ENCODE results near the gene SPP2. TPM values are rescaled to one million over a fixed set of nuclear protein-coding genes. Genes with fewer than 3 reads are reported as not detected.

SPP2 gene
- total RNA-seq, 4 donors from 2014 or later, result not detected

GRCh38 chr2:234091432-234091879, 41.0 kb downstream of the SPP2 start:
- no peak overlapping the region for H3K4me3 ChIP-seq
- peak in 1 of 2 donors; percentile 9 for TF ChIP-seq EP300 (IDR thresholded peaks at IDR 0.05)
- TF ChIP-seq, protein P1, sequence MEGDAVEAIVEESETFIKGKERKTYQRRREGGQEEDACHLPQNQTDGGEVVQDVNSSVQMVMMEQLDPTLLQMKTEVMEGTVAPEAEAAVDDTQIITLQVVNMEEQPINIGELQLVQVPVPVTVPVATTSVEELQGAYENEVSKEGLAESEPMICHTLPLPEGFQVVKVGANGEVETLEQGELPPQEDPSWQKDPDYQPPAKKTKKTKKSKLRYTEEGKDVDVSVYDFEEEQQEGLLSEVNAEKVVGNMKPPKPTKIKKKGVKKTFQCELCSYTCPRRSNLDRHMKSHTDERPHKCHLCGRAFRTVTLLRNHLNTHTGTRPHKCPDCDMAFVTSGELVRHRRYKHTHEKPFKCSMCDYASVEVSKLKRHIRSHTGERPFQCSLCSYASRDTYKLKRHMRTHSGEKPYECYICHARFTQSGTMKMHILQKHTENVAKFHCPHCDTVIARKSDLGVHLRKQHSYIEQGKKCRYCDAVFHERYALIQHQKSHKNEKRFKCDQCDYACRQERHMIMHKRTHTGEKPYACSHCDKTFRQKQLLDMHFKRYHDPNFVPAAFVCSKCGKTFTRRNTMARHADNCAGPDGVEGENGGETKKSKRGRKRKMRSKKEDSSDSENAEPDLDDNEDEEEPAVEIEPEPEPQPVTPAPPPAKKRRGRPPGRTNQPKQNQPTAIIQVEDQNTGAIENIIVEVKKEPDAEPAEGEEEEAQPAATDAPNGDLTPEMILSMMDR (IDR thresholded peaks at IDR 0.05), result no peak
- no peak for TF ChIP-seq POLR2A (IDR thresholded peaks at IDR 0.05)
- H3K27ac ChIP-seq, result peak overlapping the region in 2 of 4 donors; percentile 72 to 78
- no peaks in the 10 kb centered on the region for H3K36me3 ChIP-seq
- 12 to 14% methylated on average over 5 of the region's 5 CpGs for WGBS, 2 donors
- H3K9me3 ChIP-seq, result peaks cover 0 to 18% (median 0%) of the 10 kb centered on the region in 4 donors
- DNase-seq (ENCODE audit: low spot score in 2 of 2), result no peak
- H3K4me1 ChIP-seq, result peaks cover 0 to 26% (median 0%) of the 10 kb centered on the region in 4 donors
- H3K27me3 ChIP-seq, result no peaks in the 10 kb centered on the region

DNA sequence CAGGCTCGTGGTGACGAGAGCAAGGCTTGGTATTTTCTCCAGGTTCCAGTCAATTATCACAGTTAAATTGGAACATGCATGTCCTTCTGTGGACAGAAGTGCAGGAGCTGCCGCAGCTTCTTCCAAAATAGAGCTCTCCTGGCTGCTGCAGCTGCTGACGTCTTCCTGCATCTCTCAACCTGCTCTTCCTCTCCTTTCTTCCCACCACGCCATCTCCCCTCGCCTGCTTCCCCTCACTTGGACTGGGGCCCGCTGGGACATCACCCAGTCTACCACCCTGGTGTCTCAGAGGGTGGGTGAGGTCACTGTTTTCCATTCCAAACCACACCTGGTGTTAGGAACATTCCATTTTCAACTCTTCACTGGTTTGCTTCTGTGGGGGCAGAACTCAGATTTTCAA, 41.4 kb downstream of the SPP2 start:
- Histone ChIP-seq H3K4me1 (peaks cover 0 to 26% (median 0%) of the 10 kb centered on the region in 4 donors), H3K27ac (peak overlapping the region in 2 of 4 donors; percentile 72 to 78), H3K27me3 (no peaks in the 10 kb centered on the region), H3K4me3 (no peak overlapping the region), H3K36me3 (no peaks in the 10 kb centered on the region), H3K9me3 (peaks cover 0 to 18% (median 0%) of the 10 kb centered on the region in 4 donors)
- DNase-seq (ENCODE audit: low spot score in 2 of 2), result no peak
- TF ChIP-seq, protein P1 (IDR thresholded peaks at IDR 0.05), result no peak
- TF ChIP-seq POLR2A (IDR thresholded peaks at IDR 0.05), result no peak
- 29 to 30% methylated on average over 7 of the region's 7 CpGs for WGBS, 2 donors

GRCh38 chr2:234092344-234092743, 41.8 kb downstream of the SPP2 start:
- no peak for DNase-seq (ENCODE audit: low spot score in 2 of 2)
- Histone ChIP-seq H3K9me3 (peaks cover 0 to 15% (median 0%) of the 10 kb centered on the region in 4 donors), H3K27me3 (no peaks in the 10 kb centered on the region), H3K4me1 (peaks cover 0 to 26% (median 0%) of the 10 kb centered on the region in 4 donors), H3K4me3 (no peak overlapping the region), H3K27ac (peak overlapping the region in 2 of 4 donors; percentile 43 to 78), H3K36me3 (no peaks in the 10 kb centered on the region)
- 67 to 80% methylated on average over 3 of the region's 3 CpGs for WGBS, 2 donors
- TF ChIP-seq POLR2A (IDR thresholded peaks at IDR 0.05), result no peak
- TF ChIP-seq, protein P1 (IDR thresholded peaks at IDR 0.05), result no peak
- TF ChIP-seq EP300 (IDR thresholded peaks at IDR 0.05), result no peak

DNA sequence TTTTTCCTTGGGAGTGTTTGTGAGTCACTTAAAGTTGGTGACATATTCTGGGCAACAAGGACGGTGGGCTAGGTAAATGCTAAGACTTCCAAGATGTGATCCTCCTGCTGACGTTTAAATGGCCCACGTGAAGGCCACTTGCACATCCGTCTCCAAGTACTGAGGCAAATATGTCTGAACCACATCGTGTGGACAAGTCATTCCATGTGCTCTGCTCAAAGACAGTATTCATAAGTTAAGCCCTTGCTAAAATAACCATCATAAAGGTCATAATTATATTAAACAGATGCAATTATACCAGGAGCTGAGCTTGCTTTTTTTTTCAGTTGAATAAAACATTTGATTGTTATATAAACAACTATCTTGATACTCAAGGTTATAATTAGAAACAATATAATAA, 44.8 kb downstream of the SPP2 start:
- WGBS, 2 donors, result 42 to 51% methylated on average over 5 of the region's 5 CpGs
- TF ChIP-seq, protein P1 (IDR thresholded peaks at IDR 0.05), result no peak
- no peak for TF ChIP-seq EP300 (IDR thresholded peaks at IDR 0.05)
- no peak for TF ChIP-seq POLR2A (IDR thresholded peaks at IDR 0.05)
- no peak for DNase-seq (ENCODE audit: low spot score in 2 of 2)

GRCh38 chr2:234096164-234096563, 45.7 kb downstream of the SPP2 start:
- Histone ChIP-seq H3K4me3 (no peak overlapping the region), H3K27ac (no peak overlapping the region), H3K9me3 (no peaks in the 10 kb centered on the region), H3K4me1 (peaks cover 0 to 23% (median 0%) of the 10 kb centered on the region in 4 donors), H3K27me3 (no peaks in the 10 kb centered on the region), H3K36me3 (no peaks in the 10 kb centered on the region)
- no peak for DNase-seq (ENCODE audit: low spot score in 2 of 2)
- WGBS, 2 donors, result 96 to 98% methylated on average over 52 of the region's 52 CpGs
- TF ChIP-seq, protein P1 (IDR thresholded peaks at IDR 0.05), result no peak
- TF ChIP-seq EP300 (IDR thresholded peaks at IDR 0.05) (no peak), POLR2A (IDR thresholded peaks at IDR 0.05) (no peak)

More for the DNA sequence above, 44.8 kb downstream of the SPP2 start:
- Histone ChIP-seq H3K27ac (no peak overlapping the region), H3K4me3 (no peak overlapping the region), H3K27me3 (no peaks in the 10 kb centered on the region), H3K4me1 (peaks cover 0 to 26% (median 0%) of the 10 kb centered on the region in 4 donors), H3K36me3 (no peaks in the 10 kb centered on the region), H3K9me3 (no peaks in the 10 kb centered on the region)

Data from tibial nerve (tissue), 4 donors.